HG03521 (cell line): ENCODE data around the gene FKBP5.
"Not testable (repeated sequence)": the region's sequence is repeated elsewhere in the genome, so short reads cannot be mapped to it uniquely, and the experiment has no call there.

Experiments
- ATAC-seq: cut with Tn5 transposase; IDR thresholded peaks from one replicate; pipeline ENCODE4 v1.9.1; 2021; ENCODE audit warnings: mild to moderate bottlenecking, moderate library complexity; ENCODE audit not compliant: unreplicated experiment

Gene FKBP5

DNA sequence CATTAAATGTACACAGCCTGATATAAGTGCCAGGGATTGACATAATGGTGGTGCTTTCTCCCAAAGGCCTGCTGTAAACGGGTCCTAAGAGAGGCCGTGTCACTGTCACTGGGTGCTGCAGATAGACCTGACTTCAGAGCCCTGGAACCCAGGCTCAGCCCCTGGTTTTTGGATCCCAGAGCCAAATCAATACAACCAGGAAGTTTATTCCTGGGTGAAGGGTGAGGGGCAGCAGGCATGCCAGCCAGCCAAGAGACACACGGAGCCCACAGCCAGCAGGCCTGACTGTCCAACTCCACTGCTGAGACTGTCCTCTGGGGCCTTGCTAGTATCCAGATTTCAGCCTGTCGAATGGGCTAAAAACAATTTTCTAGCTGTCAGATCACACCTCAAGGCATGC is 35.3 kb upstream of the FKBP5 start:
- ATAC-seq: no peak

DNA sequence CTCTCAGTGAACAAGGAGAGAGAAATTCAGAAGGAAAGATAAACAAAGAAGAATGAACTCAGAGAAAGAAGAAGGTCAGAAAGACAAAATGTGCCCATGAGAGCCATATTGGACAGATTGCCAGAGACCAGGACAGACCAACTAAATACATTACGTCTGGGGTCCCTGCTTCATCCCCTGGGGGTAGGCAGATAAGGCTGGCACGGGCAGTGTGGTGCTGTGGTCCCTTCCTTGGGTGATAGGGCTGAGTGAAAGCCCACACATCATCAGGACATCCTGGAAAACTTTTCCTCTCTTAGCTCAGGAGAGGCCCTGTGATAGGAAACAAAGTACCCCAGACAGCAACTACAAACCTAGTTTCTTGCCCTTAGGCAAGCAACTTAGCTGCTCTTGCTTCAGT is 34.9 kb upstream of the FKBP5 start:
- ATAC-seq: no peak

DNA sequence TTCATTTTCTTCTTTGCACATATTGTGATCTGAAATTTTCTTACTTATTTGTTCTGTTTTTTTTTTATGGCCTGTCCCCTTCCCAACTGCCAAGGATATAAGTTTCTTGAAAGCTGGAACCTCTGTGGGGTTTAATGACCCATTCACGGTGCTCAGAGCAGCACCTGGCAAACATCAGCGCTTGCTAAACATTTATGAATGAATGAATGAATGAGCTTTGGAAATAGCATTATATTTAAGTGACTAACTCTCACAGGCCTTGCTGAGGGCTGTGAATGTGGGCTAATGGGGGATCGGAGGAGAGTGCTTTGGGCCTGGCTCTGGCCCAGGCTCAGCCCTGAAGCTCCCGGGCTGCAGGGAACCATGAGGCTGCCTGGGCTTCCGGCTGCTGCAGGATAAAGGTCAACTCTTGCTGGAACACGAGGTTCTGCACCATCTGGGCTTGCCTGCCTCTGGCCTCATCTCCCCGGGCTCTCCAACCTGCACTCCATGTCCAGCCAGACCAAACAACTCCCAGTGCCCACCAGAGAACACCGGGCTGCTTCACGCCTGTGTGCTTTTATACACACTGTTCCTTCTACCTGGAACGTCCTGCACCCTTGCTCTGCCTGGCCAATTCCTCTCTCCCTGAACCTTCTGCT is 33.5 kb upstream of the FKBP5 start:
- no peak for ATAC-seq

DNA sequence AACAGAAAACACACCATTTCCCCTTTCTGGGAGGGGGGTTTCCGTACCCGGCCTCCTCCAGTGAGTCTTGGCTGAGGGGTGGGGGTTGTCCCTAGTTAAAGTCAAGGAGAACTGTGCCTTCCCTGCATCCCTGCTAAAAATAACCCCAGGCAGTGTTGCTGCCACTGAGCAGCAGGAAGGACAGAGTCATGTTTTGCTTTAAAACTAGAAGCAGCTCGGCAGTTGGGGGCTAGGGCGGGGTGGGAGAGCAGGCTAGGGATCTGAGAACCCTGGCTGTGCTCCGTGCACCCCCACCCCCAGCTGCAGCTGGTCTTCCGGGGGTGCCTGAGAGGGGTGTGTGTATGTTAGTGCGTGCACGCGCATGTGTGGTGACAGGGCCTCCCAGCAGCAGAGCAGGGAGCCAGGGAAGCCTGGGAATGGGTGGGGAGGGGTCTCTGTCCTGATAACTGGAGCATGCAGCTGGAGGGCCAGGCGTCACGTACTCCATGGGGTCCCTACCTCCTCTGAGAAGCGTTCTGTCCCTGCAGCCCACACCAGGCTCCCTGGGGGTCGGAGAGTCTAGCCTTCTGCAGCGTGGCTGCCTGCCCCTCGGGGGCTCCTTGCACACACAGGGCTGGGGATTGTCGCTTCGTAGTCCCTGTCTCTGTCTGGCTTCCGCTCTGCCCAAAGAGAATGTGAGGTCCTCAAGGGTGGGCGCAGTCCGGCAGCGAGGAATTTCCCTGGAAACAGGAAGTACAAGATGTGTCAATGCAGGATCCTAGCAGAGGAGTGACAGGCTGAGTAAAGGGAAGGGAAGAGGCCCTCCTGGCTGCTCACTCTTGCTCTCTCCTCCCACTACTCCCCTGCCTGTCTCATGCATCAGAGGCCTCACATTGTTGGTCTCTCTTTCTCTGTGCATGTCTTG is 31.4 kb upstream of the FKBP5 start:
- peak; percentile 42 for ATAC-seq

DNA sequence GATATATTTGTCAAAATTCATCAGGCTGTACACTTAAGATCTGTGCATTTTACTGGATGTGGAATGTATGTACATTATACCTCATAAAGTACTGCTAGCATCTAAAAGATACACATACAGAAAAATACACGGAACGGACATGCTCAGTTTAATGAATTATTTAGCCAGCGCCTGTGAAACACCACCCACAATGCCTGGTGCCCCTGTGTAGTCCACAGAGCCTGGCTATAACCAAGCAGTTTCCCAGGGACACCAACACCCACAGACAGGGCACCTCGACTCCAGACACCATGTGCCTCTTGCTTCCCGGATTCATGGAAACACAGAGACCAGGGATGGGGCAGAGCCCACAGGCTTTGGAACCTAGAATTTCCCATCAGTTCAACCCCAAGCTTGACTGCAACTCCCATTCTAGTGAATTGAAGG is 30.7 kb upstream of the FKBP5 start:
- ATAC-seq: peak; percentile 8

DNA sequence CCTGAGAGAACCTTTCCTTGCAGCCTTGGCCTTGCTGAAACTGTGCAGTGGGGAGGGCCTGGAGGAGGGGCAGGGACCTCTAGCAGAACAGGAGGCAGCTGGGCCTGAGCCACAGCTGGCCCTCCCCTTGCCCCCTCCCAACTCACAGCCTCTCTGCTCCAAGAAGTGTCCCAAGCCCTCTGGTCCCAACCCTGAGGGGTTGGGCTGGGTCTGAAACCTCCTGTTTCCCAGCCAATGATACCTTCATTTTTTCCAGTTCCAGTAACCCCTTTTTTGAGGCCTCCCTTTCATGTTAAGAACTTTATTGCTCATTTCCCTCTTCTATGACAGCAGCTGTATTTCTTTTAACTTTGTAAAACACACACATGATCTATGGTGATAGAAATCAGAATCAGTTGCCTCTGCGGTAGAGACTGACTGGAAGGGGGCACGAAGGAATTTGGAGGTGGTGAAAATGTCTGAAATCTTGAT is 30.2 kb upstream of the FKBP5 start:
- no peak for ATAC-seq

DNA sequence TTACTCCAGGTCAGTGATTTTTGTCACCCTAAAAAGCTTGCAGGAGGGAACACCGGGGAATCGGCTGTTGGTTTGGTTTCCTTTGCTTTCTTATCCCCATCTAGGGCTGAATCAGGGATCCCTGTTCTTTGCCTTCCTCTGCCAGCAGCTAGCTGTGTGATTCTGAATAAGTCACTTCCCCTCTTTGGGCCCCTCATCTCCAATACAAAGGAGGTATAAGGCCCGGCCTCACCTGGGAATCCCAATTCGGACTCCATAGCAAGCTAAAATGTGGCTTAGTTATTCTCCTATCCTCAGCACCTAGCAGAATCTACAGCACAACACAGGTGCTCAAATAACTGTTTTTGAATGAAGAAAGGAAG is 29.6 kb upstream of the FKBP5 start:
- no peak for ATAC-seq

DNA sequence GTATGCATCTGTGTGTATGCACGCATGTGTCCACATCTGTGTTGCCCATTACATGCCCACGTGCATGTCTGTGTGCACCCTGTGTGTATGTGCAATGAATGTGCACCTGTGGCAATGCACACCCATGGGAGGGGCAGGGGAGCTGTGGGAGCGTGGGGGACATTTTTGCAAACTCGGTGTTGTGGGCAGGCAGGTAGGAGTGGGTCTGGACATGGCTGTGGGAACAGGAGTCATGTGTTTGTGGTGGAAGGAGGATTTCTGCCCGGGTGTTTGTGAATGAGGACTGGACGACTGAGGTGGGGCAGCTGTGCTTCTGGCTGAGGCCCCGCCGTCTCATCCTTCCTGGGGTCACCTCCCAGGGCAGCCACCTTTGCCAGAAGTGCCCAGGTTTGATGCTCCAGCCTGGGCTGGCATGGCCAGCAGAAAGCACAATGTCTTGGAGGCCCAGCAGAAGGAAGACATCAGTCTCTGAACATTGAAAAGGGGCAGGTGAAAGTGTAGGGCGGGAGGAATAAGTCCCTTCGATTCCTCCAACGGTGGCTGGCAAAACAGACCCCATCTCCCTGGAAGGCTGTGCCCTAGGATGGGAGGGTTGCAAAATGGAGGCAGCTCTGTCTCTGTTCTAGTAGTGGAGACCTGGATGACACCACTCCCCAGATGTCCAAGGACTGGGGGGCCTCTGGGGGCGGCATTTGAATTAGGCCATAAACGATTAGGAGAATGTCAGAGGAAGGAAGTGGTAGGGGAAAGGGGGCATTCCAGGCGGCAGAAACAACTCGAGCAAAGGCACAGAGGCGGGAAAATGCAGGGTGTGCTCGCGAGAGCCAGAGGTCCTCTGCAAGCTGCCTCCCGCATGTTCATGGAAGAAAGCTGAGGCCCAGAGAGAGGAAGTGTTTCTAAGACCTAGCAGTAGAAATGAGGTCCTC is 29.0 kb upstream of the FKBP5 start:
- no peak for ATAC-seq

DNA sequence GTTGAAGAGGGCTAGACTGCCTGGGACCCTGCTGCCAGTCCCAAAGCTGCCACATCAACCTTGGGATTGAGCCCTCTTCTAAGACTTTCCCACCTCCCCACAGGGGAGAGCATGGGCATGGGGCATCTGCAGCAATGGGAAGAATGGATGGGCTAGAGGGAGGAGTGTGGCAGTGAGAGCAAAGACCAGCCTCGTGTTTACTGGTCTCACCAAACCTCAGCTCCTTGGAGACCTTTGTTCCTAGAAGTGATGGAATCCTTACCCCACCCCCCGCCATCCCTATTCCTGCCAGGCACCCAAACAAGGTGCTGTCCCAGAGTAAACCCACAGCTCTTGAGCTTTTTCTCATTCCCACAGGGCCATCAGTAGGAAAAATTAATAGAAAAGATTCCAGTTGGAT is 28.1 kb upstream of the FKBP5 start:
- ATAC-seq: no peak

DNA sequence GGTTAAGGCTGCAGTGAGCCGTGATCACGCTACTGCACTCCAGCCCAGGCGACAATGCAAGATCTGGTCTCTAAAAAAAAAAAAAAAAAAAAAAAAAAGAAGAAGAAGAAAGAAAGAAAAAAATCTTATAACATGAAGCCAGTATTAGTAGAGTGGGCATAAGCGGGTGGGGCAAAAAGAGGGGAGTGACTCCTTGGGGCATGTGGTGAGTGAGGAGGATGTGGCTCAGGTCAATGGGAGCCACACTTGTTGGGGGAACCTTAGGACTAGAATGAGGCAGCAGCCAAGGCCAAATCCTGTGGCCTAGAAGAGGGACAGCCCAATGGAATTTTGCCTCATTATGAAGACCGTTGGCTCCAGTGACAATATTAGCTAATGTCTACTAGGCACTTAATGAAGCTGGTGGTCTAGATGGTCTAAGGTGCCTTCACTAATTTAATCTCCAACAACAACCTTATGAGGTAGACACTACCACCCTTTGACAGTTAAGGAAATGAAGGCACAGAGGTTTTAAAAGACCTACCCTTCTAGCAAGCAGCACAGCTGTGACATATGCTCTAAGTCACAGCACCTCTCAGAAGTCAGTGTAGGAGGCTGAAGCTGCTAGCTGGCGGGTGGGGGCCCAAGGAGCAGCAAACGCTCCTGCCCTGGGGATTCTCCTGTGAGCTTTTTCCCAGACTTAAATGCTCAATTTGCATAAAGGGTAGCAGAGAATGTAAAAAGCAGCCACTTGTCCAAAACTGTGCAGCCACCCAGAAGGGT is 24.5 kb upstream of the FKBP5 start:
- no peak for ATAC-seq

DNA sequence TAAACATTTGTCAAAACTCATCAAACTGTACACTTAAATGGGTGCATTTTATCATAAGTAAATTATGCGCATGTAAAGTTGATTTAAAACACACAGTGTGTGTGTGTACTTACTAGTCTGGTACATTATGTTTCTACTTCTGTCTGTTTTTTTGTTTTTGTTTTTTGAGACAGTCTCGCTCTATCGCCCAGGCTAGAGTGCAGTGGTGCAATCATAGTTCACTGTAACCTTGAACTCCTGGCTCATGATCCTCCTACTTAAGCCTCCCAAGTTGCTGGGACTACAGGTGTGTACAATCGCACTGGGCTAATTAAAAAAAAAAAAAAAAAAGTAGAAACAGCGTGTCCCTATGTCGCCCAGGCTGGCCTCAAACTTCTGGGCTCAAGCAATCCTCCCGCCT is 23.0 kb upstream of the FKBP5 start:
- no peak for ATAC-seq

DNA sequence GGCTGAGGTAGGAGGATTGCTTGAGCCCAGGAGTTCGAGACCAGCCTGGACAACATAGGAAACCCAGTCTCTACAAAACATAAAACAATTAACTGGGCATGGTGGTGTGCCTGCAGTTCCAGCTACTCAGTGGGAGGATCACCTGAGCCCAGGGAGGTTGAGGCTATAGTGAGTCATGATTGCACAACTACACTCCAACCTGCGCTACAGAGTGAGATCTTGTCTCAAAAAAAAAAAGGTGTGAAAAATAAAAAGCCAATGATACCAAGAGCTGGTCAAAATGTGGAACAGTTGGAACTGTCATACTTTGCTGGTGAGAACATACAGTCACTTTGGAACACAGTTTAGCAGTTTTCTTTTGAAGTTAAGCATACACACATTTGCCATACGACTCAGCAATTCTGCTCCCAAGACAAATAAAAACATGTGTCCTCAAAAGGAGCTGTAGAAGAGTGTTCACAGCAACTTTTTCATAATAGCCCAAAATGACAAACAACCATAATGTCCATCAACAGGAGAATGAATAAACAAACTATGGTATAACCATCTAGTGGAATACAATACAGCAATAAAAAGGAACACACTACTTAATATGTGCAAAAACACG is 21.6 kb upstream of the FKBP5 start:
- no peak for ATAC-seq

DNA sequence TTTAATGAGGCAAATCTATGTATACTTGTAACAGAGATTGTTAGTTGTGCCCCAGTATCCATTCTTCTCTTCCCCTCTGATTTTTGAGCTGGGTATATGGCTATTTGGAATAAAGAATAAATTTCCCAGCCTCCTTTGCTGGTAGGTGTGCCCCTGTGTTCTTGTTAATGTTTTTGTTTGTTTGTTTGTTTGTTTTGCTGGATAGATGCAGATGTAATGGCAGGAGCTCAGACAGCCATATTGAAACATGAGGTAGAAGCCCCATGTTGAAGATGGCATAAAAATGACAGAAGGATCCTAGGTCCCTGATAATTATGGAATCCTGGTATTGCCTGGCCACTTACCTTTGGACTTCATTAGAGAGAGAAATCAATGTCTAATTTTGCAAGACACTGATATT is 19.9 kb upstream of the FKBP5 start:
- ATAC-seq: no peak

DNA sequence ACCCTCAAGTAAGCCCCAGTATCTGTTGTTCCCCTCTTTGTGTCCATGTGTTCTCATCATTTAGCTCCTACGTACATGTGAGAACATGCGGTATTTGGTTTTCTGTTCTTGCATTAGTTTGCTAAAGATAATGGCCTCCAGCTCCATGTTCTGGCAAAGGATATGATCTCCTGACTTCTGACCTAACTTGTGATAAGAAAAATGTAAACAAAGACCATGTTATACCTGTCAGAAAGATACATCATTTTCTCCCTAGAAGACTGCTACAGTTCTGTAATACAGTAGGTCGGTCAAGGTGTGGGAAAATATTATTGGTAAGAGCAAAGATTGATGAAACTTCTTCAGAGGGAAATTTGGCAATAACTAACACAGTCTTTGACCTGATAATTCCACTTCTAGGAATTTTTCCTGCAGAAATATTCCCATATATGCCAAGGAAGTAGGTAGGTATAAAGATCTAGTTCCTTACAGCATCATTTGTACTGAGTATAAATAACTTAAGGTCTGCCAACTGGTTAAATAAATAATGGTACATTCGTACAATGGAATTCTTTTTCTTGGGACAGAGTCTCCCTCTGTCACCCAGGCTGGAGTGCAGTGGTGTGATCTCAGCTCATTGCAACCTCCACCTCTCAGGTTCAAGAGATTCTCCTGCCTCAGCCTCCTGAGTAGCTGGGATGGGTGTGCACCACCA is 19.1 kb upstream of the FKBP5 start:
- ATAC-seq: no peak

DNA sequence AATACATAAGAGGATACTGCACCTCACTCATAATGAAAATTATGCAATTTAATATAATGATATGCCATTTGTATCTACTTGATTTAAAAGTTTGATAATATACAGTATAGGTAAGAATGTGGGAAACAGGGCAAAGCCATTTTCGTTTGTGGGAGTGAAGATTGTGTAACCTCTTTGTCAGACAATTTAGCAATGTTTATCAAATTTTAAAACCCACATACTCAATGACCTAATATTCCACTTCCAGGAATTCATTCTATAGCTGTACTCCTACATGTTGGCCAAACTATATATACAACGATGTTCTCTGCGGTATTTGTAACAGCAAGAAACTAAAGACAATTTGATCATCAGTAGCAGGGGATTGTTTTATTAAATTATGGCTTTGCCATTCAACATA is 17.8 kb upstream of the FKBP5 start:
- ATAC-seq: no peak

DNA sequence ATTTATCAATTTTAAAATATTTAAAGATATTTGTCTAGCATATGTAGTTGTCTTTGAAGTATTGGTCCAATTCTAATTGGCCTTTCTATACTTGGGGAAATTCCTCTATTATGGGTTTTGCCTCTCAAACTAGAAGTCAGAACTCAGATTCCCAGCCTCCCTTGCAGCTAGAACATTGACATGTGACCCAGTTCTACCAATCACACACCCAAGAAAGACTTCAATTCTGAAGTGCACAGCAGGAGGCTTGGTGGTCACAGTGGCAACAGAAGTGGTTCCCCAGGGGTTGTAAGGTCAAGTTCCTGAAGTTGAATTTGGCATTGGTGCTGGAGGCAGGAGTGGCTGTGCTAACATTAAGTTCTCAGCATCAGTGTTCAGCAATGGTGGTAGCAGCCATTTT is 14.8 kb upstream of the FKBP5 start:
- ATAC-seq: no peak

DNA sequence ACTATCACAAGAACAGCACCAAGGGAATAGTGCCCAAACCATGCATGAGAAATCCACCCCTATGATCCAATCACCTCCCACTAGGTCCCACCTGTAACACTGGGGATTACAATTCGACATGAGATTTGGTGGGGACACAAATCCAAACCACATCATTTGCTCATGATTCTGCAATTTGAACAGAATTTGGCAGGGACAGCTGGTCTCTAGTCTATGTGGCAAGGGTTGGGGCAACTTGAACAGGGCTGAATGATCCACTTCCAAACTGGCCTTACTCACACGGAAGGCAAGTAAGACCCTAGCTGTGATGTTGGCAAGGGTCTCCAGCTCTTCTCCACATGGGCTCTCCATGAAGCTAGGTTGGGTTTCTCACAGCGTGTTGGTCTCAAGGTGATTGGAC is 10.1 kb upstream of the FKBP5 start:
- no peak for ATAC-seq

DNA sequence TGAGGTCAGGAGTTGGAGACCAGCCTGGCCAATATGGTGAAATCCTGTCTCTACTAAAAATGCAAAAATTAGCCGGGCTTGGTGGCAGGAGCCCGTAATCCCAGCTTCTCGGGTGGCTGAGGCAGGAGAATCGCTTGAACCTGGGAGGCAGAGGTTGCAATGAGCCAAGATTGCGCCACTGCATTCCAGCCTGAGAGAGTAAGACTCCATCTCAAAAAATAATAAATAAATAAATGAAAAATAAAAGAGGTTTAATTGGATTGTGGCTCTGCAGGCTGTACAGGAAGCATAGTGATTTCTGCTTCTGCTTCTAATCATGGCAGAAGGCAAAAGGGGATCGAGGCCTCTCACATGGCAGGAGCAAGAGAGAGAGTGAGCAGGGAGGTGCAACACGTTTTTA is 9.7 kb upstream of the FKBP5 start:
- not testable (repeated sequence) for ATAC-seq

DNA sequence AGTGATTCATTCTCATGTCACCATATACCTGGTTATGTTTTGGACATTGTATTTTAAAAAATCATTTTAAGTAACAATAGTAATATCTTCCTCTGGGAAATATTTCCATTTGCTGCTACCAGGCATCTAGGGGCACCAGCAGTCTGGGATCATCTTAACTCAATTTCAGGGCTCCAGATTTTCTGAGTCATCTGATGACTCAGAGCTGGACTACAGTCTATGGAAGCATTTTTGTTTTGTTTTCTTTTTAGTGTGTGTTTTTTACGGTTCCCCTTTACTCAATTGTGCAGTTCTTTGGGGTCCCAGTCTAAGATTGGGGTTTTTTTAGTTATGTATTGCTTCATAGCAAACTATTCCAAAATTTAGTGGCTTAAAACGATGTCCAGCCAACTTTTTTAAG is 5.7 kb upstream of the FKBP5 start:
- ATAC-seq: no peak
